SIG-M5 treated with dmso at 0.1 percent for 504 hours (cell line): ENCODE data around the gene PIK3R6.
A peak's percentile ranks its signal among the peaks of the same experiment; 100 is the strongest.
"Not testable (repeated sequence)": the region's sequence is repeated elsewhere in the genome, so short reads cannot be mapped to it uniquely, and the experiment has no call there.

Experiments used
- DNase-seq: peaks from one replicate; lab custom pipeline; 2025; ENCODE audit not compliant: unreplicated experiment; lab: John Stamatoyannopoulos, UW

The PIK3R6 gene

GRCh38 chr17:8894673-8895578 lies 27.5 kb upstream of the PIK3R6 start:
- peak; percentile 48 for DNase-seq

DNA sequence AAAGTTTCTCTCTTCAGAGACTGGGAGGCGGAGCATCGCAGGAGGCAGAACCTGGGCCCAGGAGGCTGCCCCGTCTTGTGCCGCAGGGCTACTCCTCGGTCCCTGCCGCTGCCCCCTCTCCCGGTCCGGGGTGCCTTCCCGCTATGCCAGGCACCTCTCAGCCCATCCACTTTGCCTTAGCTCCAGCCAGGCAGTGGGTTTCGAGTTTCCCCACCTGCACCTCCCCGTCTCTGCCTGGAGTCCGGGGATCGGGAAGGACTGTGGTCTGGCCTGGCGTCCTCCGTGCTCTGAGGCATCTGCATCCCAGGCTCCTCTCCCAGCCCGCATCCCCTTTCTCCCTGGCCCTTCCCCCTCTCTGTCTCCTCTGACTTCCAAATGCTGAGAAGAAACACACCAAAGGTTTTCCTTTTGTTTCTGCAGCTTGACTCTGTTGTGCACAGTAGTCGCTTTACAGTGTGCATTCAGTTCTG lies 26.8 kb upstream of the PIK3R6 start:
- no peak for DNase-seq

DNA sequence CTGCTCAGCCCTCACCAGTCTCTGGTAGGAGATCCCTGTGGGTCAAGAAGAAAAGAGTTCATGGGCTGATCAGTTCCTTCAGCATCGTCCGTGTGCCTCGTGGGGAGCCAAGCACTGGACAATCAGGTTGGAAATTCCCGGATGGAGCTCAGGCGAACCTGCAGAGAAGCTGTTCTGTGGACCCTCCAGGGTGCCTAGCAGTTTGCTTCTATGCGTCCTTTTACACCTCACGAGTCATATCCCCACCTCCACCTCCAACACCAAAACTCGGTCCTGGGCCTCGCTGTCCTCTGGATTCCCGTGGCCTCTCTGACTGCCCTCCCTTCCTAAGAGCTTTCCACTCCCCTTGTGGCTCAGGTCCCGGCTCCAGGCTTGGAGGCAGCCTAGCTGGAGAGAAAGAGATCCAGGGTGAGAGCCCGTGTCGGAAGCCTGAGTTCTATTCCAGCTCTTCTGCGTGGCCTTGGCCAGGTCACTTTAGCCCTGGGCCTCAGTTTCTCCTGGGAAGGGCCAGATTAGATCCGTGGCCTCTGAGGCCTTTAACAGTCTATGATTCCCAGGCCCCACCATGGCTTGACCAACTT lies 26.2 kb upstream of the PIK3R6 start:
- DNase-seq, result no peak

- DNase-seq, result no peak
These were observed 25.6 kb upstream of the PIK3R6 start for GRCh38 chr17:8893059-8893458.

- DNase-seq, result no peak
These were observed 24.8 kb upstream of the PIK3R6 start for GRCh38 chr17:8892338-8892690.

GRCh38 chr17:8890671-8891070 lies 23.2 kb upstream of the PIK3R6 start:
- DNase-seq, result no peak

DNA sequence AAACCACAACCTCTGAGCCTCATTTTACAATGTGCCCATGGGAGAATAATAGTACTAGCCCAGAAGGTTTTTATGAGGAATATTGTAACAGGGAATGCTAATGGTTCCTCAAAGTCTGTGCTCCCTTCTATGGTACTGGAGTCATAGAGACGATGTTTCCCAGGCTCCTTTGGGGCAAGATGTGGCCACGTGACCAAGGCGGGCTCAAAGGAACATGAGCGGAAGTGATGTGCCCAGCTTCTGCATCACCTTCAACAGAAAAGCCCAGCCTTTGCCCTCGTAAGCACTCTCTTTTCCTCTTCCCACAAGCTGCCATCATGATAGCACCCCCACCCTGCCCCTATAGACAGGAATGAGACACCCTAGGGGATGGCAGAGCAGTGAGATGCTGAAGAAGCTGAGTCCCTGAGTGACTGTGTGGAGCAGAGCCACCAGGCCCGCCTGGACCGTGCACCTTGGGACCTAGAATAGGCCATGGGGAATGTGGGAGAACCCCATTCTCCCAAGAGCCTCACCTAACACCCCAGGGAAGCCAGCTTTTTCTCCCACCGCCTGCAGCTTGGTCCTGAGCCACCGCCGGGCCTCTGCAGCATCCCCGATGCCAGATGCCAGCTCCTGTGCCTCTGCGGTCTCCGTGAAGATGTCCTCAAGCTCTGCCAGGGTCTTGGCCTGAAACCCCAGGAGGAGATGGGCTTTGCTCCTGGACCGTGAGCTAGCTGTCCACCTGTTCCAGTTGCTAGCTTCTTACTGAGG lies 22.2 kb upstream of the PIK3R6 start:
- DNase-seq, result no peak

- no peak for DNase-seq
These were observed 21.3 kb upstream of the PIK3R6 start for GRCh38 chr17:8888704-8889302.

GRCh38 chr17:8887834-8888703 lies 20.6 kb upstream of the PIK3R6 start:
- DNase-seq, result no peak

DNA sequence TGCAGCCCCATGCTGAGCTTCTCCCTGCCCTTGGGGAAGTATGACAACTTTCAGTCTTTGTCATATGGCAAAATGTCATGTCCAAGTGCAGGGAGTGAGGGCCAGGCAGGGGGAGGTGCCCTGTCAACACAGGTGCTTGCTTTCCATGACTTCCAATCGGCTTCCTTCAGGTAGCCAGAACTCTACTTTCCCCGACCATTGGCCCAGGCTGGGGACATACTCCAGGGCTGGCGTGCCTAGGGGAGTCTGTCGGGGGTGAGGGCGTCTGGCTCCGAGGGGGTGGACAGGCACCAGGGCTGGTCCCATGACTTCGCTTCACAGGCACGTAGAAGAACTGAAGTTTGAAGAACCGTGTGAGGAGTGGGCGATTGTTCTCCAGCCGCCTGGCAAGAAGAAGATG lies 19.8 kb upstream of the PIK3R6 start:
- DNase-seq, result no peak

- DNase-seq, result no peak
These were observed 18.7 kb upstream of the PIK3R6 start for GRCh38 chr17:8885967-8886684.

- DNase-seq, result not testable (repeated sequence)
These were observed 17.9 kb upstream of the PIK3R6 start for GRCh38 chr17:8885163-8885966.

- no peak for DNase-seq
These were observed 17.0 kb upstream of the PIK3R6 start for GRCh38 chr17:8884336-8884990.

DNA sequence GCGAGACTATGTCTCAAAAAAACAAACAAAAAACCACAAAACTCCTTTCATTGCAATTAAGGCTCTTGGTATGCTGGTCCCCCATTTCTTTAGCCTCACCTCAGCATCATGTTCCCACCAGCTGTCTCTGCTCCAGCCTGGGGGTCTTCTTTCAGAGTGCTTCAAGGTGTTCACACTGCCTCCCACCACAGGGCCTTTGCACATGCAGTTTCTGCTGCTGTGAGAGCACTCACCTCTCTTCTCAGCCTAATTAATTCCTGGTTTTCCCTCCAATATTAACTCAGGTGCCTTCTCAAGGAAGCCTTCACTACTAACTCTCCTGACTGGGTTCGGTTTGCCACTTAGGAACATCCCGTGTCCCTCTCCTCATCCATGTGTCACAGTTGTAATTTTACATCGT lies 15.9 kb upstream of the PIK3R6 start:
- DNase-seq, result no peak

DNA sequence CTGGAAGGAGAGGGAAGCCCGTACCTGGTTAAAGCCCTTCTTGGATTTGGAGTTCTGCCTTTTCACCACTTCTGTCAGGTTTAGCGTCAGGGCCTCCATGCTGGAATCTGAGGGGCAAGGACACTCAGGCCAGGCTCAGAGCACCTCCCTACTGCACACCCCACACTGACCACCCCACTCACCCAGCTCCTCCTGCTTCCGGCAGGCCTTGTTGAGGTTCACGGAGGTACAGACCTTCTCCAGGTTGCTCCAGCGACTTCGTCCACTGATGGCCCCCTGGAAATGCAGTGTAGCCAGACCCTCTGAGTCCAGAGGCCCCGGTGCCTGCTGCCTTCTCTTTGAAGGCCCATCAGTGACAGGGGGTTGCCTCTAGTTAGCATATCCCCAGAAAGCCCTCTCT lies 14.1 kb upstream of the PIK3R6 start:
- DNase-seq, result no peak

- DNase-seq, result no peak
These were observed 13.0 kb upstream of the PIK3R6 start for GRCh38 chr17:8880466-8880865.

- DNase-seq, result no peak
These were observed 11.9 kb upstream of the PIK3R6 start for GRCh38 chr17:8879410-8879809.

DNA sequence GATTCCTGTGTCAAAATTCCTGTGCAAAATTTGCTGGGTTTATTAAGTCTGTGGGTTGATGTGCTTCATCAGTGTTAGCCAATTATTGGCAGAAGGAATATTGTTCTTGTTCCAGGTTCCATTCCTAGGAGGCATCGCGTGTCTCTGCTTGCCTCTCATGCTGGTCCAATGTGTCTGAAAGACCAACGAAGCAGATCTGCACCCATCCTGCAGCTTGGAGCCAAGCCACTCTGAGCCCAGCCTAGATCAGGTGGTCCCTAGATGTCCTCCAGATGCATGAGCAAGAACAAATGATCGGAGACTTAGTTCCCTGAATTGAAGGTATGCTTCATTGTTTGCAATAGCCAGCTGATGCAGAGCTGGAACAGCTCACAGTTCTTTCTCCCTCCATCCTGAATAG lies 10.5 kb upstream of the PIK3R6 start:
- DNase-seq, result no peak

DNA sequence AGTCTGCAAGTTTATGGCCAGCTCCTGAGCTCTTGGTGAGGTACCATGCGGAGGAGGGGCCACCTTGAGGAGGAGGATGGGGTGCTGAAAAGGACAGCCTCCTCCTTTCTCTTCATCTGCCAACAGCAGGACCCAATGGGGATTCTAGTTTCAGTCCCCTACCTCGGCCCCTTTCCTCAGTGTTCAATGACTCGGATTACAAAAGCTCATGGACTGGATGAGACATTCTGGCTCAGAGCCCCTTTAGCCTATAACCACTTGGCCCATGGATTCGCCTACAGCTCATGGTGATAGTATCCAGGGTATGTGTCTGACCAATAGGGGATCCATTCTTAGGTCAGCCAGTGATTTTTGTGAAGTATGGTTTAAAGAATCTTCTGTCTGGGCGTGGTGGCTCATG lies 8.5 kb upstream of the PIK3R6 start:
- no peak for DNase-seq
